NCI-H2029 treated with DMSO at 0.1 percent for 48 hours (cell line): ENCODE results near the gene FOXC1.

Source experiments
- DNase-seq: peaks from one replicate; lab custom pipeline; 2025; lab: John Stamatoyannopoulos, UW

Gene FOXC1

DNA sequence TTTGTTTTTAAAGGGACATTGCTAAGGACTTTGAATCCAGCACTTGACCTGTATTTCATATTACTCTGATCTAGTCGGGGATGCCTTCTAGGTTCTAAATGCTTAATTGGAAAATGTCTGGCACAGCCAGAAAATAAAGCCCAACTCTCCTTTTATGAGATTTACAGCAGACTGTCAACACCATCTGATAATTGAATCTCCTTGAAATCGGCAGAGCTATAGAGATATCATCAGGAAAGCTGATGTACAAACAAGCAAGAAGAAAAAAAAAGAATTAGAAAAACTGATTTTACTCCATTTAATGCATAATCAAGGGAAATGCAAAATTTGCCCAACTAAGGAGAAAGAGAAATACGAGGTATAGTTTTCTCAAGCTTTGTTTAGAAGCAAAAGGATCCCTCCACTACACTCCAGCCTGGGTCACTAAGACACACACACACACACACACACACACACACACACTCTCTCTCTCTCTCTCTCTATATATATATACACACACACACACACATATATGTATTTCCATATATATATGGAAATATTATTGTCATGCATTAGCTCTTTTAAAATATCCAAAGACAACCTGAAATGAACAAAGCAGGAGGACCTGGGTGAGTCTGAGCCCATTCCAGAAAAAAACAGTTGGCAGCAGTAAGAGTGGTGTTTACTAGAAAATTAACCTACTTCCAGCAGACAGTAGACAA lies 9.5 kb upstream of the FOXC1 start:
- no peak for DNase-seq

DNA sequence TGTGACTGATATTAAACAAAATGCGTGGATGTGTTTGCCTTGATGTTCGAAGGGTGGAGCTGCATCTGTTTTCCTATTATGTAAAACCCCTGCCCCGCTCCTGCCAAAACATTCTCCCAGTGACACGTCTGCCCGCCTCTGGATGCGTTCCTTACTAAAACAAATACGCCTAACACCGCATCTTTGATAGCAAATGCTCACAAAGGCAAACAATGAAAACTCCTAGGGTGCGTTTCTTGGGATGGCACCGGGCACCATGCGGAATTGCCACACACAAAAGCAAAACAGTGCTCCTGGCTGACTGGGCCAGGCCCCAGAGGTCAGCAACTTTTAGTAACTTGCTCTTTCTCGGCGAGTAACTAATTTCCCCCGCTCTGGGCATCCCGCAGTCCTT lies 9.0 kb upstream of the FOXC1 start:
- no peak for DNase-seq

DNA sequence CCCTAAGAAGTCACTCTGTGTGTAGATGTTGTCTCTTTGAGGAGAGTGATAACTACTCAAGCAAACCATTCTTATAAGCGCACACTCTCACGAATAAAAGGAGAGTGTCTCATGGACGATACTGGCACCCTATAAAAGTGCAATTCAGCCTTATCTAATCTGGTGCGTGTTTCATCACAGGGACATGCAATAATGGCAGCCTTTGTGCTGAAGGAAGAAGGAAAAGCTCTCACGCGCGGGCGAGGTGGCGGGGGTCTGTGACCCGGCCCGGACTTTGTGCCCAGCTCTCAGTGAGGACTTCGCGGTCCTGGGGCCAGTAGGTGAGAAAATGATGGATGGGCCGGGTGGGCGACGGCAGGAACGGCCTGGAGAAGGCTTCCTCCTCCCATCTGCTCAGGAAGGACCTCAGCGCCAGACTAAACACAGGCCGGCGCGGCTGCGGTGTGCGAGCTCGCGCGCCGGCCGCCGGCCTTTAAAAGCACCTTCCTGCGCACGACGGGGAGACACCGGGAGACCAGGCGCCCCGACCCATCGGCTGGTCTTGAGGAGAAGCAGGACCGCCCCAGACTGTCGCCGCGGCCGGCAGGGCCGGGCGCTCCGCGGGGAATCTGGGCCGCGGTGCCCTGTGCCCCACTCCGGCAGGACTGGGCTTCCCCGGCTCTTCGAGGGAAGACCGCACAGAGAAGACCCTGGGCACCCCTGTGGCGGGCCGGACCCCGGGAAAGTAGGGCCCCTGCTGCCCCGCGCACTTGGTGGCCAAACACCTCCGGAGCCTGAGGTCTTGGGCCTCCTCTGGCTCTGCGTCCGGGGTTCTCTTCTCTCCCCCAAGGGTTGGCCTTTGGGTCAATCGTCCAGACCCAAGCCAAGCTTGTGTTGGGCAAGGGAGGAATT lies 8.3 kb upstream of the FOXC1 start:
- no peak for DNase-seq

DNA sequence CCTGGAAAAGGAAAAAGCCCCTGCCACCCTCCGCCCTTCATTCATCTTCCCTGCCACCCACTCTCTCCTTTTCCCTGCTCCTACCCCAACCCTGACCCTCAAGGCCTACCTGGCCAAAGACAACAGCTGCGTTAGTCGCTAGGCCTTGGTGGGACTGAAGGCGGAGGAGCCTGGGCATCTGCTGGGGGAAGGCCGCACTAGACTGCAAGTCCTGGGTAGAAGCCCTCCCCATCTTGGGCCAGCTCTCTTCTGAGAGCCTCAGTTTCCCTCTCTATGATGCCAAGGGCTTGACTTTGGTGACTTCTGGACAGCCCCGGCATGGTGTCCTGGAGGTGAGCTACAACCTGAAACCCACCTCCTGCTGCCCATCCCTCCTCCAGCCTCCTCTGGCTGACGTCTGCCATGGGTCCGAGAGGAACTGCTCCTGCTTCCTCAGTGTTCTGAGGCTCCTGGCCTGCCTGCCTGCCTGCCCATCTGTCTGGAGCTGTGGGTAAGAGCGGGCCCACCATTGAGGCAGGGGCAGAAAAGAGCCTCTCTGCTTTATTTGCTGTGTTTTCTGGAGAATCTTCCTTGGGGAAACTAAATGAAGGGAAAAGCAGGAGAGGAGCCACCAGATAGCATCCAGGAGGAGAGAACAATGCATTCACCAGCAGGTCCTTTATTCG lies 7.5 kb upstream of the FOXC1 start:
- no peak for DNase-seq

DNA sequence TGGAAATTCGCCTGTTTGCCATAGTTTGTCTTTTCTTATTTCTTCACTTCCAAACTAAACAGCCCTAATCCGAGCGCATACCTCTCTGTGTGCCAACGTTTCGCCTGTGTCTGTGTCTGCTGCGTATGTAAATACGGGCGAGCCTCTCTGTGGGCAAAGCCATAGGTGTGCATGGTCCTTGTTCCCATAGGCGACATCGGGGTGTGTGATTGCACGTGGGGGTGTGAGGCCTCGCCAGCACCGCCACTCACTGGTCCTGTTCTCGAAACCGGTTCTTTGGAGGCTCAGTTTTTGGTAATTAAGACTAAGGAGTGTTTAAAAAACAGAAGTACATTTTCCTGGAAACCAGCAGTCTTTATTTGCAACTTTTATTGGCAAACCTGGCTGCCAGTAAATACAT lies 6.0 kb upstream of the FOXC1 start:
- DNase-seq: no peak

DNA sequence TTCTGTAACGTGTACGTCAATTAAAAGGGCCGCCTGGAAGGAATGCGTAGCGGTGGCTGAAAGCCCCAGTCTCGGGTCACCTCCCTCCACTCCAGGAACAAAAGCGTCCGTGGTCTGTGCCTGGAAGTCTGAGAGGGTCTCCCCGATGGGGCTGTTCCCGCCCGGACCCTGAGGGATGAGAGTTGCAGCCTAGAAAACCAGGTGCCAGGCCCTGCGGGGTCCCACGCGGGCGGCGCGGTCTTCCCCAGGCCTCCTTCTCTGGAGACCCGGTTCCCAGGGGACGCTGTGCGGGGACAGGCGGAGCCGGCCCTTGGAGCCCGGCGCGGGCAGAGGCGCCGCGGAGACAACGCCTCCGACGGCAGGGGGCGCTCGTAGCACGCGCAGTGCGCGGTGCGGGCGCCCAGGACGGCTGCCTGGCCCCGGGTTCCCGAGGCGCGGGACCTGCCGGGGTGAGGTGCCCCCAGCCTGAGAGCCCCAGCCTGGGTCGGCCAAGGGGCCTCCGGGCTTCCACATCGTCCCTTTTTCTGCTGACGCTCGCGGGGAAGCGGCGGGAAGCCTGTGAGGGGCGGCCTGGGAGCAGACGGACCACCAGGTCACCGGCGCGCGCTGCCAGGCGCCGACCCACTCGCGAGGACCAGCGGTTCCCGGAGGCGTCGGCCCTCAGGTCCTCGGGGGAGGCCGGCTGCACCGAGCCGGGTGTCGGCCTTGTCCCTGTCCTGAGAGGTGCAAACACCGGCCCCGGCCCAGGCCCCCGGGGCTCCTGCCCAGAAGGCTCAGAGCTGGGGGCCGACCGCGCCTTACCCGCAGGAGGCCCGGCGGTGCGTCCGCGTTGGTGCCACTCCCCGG lies 5.3 kb upstream of the FOXC1 start:
- DNase-seq: no peak

DNA sequence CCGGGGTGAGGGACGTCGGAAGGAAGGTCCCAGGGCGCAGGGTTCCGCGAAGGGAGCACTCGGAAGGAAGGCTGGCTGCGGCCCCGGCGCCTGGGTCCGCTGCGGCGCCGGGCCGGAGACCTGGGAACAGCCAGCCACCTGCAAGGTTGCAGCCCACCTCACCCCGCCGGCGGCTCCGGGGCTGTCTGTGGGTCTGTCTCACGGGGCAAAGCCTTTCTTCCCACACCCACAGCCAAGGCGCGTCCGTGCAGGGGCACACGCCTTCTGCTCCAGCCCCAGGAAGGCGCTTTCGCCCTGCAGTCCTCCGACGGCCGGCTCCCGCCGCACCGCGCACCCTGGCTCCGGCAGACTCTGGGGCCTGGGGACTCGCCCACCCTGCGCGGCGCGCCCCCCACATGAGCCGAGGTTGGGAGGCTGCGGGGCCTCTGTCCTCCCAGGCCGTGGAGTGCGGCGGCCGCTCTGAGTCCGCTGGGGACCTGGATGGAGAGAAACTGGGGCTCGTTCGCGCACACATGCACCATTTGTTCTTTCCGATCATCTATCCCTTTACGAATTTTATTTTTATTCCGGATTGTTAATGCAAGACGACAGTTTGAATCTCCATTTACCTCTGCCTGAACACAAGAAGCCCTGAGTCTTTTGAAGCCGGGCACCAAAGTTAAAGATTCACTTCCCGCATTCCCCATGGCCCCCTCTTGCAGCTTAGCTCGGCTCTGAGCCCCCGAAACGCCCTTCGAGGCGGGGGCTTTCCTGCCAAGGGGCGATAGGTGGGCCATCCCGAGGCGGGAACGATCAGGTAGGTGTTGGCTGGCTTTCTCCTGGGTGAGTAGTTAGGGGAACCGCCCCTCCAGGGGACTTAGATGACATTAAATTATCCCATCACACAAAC lies 4.5 kb upstream of the FOXC1 start:
- no peak for DNase-seq

DNA sequence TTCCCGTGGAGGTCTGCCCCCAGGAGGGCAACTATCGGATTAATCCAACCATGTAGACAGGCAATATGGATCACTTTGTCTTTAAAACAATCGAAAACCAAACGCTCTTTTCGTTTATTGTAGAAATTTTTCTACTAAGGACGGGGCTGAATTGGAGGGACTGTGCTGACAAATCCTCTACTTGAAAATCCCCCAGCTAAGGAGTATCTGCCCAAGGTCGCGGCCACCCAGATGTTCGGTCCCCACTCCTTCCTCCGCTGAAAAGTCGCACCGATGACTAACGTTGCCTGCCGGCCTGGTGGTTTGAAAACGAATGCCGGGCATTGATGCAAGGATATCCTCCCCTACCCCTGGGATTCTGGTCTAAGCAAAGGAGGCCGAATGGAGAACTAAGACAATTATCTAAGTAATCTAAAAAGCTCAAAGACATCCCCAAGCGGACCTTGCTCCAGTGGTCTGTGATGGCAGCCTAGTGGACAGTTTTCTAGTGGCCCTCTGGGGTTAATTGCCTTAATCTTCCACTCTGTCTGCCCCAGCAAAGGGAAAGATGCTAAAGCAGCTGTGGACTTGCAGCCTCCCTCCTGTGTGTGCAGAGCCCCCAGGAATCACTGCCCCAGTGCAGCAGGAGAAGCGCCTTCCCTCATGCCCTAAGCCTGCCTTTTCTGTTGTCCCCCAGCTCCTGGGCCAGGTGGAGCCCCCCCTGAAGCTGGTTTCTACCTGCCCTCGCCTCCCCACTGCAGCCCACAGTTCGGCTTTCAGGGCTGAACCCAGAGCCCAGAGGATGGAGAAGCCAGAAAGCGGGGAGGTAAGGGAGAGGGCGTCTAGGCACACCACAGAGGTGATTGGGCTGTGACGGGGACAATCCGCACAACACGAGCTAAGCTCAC lies 3.6 kb upstream of the FOXC1 start:
- DNase-seq: no peak

DNA sequence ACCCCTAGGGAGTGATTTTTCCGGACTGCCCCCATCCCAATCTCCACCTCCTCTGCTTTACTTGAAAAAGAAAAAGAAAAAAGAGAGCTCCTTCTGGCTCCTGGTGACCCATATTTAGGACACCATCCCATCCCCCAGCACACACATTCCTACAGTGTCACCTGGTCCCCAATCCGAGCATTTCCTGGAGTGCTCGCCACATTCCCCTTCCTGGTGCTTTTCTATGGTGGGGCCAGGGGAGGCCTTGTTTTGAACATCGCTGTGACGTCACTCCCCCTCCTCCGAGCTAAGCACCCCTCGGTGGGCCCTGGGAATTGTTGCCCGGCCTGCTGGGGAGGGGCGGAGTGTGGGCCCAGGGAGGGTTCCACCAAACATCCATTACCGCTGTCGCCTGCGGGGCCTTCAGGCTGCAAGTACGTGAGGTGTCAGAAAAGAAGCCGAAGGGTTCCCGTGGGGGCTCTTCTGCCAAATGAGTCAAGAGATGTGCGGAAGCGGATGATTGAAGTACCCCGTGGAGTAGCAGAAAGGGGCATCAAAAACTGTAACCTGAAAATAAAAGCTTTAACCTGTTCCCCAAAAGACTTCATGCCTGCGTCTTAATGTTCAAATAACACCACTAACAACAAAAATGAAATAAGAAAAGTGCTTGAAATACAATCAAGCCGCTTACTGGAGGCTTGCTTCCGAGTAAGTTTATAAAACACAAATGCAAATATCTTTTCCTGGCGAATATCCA lies 2.8 kb upstream of the FOXC1 start:
- DNase-seq: no peak

DNA sequence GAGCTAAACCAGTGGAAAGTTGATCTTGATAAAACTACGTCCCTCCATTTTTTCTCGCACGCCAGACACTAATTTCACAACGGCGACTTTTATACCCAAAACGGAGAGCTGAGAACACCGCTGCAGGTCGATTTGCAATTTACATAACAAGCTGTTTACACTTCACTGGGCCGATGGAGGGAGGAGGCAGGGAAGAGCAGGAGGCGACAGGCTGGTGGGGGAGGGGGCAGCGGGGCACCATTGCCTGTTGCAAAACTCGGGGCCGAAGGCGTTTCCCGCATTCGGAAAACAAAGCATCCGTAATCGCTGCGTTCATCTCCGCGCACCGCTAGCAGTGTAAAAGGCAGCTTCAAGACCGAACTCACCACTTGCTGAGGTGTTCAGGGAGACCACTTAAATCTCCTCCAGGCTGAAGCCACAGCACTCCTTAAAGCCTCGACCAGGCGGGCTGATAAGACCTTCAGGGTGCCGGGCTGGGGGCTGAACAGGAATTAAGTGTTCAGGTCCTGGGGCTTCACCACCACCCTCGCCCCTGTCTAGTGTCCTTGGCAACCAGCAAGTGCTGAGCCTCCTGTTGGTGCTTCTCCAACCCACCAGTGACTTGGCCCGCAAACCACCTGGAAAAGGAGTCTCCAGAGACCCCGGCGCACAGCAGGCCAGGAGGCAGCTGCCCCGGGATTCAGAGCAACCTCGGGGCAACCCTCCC lies 2.0 kb upstream of the FOXC1 start:
- peak; percentile 47 for DNase-seq

DNA sequence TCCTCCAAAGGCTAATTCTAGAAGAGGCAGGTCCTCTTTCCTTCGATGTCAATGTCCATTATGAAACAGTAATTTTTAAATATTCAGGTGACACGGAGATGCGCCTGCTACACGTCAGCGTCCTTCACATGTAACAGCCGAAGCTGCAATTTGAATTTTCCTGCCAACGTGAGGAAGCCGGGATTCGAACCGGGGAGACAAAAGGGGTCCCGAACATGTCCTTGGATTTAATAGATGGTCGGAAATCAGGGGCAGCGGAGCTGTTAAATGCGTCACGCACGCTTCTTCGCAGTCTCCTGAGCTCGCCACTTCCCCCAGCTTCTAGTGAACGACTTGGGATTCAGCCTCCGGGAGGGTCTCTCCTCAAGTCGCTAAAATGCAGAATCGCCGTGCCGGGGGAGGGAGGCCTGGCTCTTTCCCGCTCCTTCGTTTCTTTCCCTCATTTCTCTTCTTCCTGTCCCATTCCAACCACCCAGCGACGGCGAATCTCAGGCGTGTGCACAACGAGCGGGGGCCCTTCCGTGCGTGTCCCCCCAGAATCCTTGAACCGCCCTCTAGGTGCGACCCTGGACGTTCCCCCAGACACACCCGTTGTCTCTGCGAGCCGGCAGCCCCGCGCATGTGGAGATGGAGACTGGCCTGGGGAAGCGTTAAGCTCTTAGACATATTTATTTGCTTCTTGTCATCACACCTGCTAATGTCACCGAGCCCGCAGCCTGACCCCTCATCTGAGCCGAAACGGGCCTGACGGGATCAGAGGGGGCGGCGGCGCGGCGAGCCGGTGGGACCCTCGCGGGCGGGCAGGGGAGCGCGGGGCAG lies 1.3 kb upstream of the FOXC1 start:
- peak; percentile 39 for DNase-seq

DNA sequence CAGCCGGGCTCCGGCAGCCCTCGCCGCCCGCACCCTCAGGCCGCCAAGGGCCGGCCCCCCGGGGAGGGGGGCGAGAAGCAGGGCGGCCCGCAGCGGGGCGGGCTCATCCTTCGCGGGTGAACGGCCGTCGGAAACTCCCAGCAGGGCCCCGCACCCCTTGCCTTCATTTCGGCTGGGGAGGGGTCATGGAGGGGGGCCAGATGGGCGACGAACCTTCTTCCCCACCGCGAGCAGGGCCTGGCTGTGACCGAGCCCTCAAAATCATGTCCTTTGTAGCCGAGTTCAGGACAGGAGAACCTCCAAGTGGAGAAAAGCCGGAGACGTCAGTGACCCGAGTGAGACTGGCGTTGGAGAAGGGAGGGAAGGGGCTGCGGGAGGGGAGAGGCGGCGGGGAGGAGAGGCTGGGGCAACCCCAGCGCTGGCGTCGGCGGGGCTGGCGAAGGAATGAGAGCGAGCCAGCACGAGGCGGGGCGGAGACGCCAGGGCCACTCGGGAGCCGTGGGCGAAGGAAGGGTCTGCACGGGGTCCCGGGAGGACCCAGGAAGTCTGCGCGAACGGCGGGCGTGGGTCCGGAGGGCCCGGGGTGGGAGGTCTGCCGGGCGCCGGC lies 571 bp upstream of the FOXC1 start:
- peak; percentile 61 for DNase-seq

DNA sequence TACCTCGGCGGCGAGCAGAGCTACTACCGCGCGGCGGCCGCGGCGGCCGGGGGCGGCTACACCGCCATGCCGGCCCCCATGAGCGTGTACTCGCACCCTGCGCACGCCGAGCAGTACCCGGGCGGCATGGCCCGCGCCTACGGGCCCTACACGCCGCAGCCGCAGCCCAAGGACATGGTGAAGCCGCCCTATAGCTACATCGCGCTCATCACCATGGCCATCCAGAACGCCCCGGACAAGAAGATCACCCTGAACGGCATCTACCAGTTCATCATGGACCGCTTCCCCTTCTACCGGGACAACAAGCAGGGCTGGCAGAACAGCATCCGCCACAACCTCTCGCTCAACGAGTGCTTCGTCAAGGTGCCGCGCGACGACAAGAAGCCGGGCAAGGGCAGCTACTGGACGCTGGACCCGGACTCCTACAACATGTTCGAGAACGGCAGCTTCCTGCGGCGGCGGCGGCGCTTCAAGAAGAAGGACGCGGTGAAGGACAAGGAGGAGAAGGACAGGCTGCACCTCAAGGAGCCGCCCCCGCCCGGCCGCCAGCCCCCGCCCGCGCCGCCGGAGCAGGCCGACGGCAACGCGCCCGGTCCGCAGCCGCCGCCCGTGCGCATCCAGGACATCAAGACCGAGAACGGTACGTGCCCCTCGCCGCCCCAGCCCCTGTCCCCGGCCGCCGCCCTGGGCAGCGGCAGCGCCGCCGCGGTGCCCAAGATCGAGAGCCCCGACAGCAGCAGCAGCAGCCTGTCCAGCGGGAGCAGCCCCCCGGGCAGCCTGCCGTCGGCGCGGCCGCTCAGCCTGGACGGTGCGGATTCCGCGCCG lies 994 bp downstream of the FOXC1 start:
- peak; percentile 37 for DNase-seq

DNA sequence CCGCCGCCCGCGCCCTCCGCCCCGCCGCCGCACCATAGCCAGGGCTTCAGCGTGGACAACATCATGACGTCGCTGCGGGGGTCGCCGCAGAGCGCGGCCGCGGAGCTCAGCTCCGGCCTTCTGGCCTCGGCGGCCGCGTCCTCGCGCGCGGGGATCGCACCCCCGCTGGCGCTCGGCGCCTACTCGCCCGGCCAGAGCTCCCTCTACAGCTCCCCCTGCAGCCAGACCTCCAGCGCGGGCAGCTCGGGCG lies 1.5 kb downstream of the FOXC1 start:
- no peak for DNase-seq

DNA sequence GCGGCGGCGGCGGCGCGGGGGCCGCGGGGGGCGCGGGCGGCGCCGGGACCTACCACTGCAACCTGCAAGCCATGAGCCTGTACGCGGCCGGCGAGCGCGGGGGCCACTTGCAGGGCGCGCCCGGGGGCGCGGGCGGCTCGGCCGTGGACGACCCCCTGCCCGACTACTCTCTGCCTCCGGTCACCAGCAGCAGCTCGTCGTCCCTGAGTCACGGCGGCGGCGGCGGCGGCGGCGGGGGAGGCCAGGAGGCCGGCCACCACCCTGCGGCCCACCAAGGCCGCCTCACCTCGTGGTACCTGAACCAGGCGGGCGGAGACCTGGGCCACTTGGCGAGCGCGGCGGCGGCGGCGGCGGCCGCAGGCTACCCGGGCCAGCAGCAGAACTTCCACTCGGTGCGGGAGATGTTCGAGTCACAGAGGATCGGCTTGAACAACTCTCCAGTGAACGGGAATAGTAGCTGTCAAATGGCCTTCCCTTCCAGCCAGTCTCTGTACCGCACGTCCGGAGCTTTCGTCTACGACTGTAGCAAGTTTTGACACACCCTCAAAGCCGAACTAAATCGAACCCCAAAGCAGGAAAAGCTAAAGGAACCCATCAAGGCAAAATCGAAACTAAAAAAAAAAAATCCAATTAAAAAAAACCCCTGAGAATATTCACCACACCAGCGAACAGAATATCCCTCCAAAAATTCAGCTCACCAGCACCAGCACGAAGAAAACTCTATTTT lies 2.0 kb downstream of the FOXC1 start:
- no peak for DNase-seq
